Prostate gland (tissue), 2 donors: ENCODE results near the gene NELFB. TPM values are rescaled to one million over a fixed set of nuclear protein-coding genes. Genes with fewer than 3 reads are reported as not detected.

Source experiments
- DNase-seq: peaks from one replicate; pipeline ENCODE4 v3.0.0-alpha.2; 2019; ENCODE audit warnings: low spot score
- H3K27ac ChIP-seq, 2 donors: fragments of 200-600 bp; sonication (generic); 2 replicates each; pipeline ENCODE4 v1.5.1; 2017 to 2019
- H3K27me3 ChIP-seq: fragments of 200-600 bp; sonication (generic); replicated peaks from 2 replicates; pipeline ENCODE4 v1.5.1; 2019; ENCODE audit not compliant: insufficient read depth
- H3K36me3 ChIP-seq, 2 donors: fragments of 200-600 bp; sonication (generic); 1 replicate in 1 of 2; 2 replicates in 1 of 2; pipeline versions ENCODE4 v1.5.1 to v1.8.1; 2017 to 2019
- H3K4me1 ChIP-seq: fragments of 200-600 bp; sonication (generic); replicated peaks from 2 replicates; pipeline ENCODE4 v1.5.1; 2019
- H3K4me3 ChIP-seq, 2 donors: fragments of 200-600 bp; sonication (generic); 2 replicates each; pipeline ENCODE4 v1.5.1; 2017 to 2019
- H3K9me3 ChIP-seq: fragments of 200-600 bp; sonication (generic); 2 replicates; pipeline ENCODE4 v1.5.1; 2017
- POLR2A ChIP-seq: fragments of 450-650 bp; IDR thresholded peaks from one replicate; pipeline ENCODE4 v1.6.1; 2016; ENCODE audit warnings: antibody characterized with exemption, mild to moderate bottlenecking
- POLR2AphosphoS5 ChIP-seq: sonication (generic); formaldehyde crosslinking; IDR thresholded peaks from one replicate; pipeline ENCODE4 v1.6.1; 2017; ENCODE audit warnings: antibody characterized with exemption
- WGBS: methylation state at CpG from one replicate; pipeline ENCODE4 v1.1.5; 2018; 5-methylcytosine and 5-hydroxymethylcytosine counted together
- intact Hi-C: fragments of 100-400 bp; cut with DNase I; formaldehyde crosslinking; loops from one replicate; pipeline ENCODE4 v1.14.2; 2022
- total RNA-seq, 2 donors: library from RNA; depleted of rRNA; stranded (reverse); fragments of >200 nt; gene quantifications; one replicate each; pipeline ENCODE4 v1.1.0, GENCODE V29; 2016
- TF ChIP-seq, protein P1 (sequence below), 4 experiments: fragments of 200-600 bp in 2 of 4; fragments of 450-650 bp in 2 of 4; sonication (generic) in 2 of 4; IDR thresholded peaks; 1 replicate in 3 of 4; 2 replicates in 1 of 4; pipeline ENCODE4 v1.5.1; 2016 to 2019; ENCODE audit warnings: antibody characterized with exemption in 4 of 4, mild to moderate bottlenecking in 2 of 4, moderate library complexity in 2 of 4

Gene NELFB
- total RNA-seq, 2 donors from 2014 or later = 44.9 to 82.1 TPM

GRCh38 chr9:137297966-137298365, 42.8 kb downstream of the NELFB start:
- WGBS = 49% methylated on average over 7 of the region's 7 CpGs
- no peak for DNase-seq
- TF ChIP-seq POLR2AphosphoS5 (no peak), POLR2A (no peak)
- TF ChIP-seq, protein P1, sequence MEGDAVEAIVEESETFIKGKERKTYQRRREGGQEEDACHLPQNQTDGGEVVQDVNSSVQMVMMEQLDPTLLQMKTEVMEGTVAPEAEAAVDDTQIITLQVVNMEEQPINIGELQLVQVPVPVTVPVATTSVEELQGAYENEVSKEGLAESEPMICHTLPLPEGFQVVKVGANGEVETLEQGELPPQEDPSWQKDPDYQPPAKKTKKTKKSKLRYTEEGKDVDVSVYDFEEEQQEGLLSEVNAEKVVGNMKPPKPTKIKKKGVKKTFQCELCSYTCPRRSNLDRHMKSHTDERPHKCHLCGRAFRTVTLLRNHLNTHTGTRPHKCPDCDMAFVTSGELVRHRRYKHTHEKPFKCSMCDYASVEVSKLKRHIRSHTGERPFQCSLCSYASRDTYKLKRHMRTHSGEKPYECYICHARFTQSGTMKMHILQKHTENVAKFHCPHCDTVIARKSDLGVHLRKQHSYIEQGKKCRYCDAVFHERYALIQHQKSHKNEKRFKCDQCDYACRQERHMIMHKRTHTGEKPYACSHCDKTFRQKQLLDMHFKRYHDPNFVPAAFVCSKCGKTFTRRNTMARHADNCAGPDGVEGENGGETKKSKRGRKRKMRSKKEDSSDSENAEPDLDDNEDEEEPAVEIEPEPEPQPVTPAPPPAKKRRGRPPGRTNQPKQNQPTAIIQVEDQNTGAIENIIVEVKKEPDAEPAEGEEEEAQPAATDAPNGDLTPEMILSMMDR (IDR thresholded peaks at IDR 0.05) = no peak
- intact Hi-C loops = loop anchor here (10.0 kb wide), 2 partner anchors 107 to 227 kb away; no protein-coding TSS in a partner anchor
- H3K9me3 ChIP-seq = no peaks in the 10 kb centered on the region
- H3K27me3 ChIP-seq = no peaks in the 10 kb centered on the region
- peak overlapping the region; percentile 78 to 94 for H3K27ac ChIP-seq
- H3K36me3 ChIP-seq = no peaks in the 10 kb centered on the region
- H3K4me3 ChIP-seq = no peak overlapping the region
- H3K4me1 ChIP-seq = peaks cover 18% of the 10 kb centered on the region

DNA sequence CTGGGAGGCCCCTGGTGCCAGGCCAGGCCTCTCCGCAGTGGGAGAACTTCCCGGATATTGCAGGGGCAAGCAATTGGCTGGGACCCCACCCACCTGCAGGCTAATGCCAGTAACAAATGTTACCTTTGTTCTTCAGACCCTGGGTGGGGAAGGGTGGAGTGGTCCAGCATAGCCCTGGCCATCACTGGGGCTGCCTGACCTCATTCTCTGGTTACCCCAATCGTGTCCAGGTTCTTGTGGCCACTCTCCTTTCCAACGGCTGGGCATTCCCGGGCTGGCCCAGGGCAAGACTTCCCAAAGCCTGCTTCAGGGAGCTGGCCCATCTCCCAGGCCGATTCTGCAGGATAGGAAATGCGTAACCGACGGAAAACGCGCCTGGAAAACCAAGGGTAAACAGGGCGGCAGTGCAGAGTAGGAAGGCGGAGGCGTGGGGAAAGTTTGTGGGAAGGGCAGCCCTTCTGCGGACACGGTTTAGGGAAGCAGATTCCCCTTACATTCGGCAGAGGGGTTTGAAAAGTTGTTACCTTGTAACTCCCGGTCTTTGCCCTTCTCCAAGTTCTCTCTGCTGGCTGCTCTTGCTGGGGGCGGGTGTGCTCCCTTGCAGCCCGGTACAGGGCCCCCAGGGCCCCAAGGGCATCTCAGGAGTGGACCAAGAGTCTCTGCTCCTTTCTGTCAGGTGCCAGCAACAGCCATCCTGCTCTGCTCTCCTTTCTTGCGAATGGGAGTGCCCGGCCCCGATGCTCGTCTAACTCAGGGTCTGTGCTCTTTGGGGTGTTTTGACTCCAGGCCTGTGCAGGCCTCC, 43.5 kb downstream of the NELFB start:
- 55% methylated on average over 24 of the region's 24 CpGs for WGBS
- peak overlapping the region; percentile 78 to 94 for H3K27ac ChIP-seq
- intact Hi-C loops = loop anchor here (10.0 kb wide), 2 partner anchors 106 to 226 kb away; no protein-coding TSS in a partner anchor
- no peak for DNase-seq
- no peaks in the 10 kb centered on the region for H3K36me3 ChIP-seq
- peak; percentile 12 for TF ChIP-seq POLR2AphosphoS5
- TF ChIP-seq POLR2A = no peak
- H3K4me1 ChIP-seq = peaks cover 23% of the 10 kb centered on the region
- no peaks in the 10 kb centered on the region for H3K27me3 ChIP-seq
- no peaks in the 10 kb centered on the region for H3K9me3 ChIP-seq
- peak overlapping the region in 1 of 2 donors; percentile 2 for H3K4me3 ChIP-seq

DNA sequence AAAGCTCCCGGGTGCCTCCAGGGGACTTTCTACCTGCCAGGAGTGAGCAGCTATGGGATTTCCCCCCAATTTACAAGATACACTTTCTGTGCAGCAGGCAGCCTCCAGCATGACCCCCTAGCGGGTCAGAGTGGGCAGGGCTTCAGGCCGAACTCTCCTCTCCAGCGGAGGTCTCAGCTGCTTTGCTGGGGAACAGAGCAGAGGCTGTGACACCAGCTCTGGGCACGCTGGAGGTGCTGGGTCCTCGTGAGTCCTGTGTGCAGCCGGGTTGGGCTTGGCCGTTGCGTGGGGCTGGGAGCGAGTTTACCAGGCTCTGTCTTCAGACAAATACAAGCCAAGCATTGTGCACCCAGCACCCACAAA, 44.1 kb downstream of the NELFB start:
- intact Hi-C loops = loop anchor here (10.0 kb wide), 2 partner anchors 106 to 226 kb away; no protein-coding TSS in a partner anchor
- no peak for TF ChIP-seq POLR2A
- no peak for TF ChIP-seq POLR2AphosphoS5
- TF ChIP-seq, protein P1 (IDR thresholded peaks at IDR 0.05) = no peak
- Histone ChIP-seq H3K4me3 (peak overlapping the region in 1 of 2 donors; percentile 2), H3K27ac (peak overlapping the region; percentile 78 to 94), H3K9me3 (no peaks in the 10 kb centered on the region), H3K4me1 (peaks cover 25% of the 10 kb centered on the region), H3K36me3 (no peaks in the 10 kb centered on the region), H3K27me3 (no peaks in the 10 kb centered on the region)
- 53% methylated on average over 10 of the region's 10 CpGs for WGBS
- DNase-seq = no peak

GRCh38 chr9:137299938-137300337, 44.8 kb downstream of the NELFB start:
- no peaks in the 10 kb centered on the region for H3K9me3 ChIP-seq
- no peaks in the 10 kb centered on the region for H3K36me3 ChIP-seq
- peak overlapping the region; percentile 78 to 94 for H3K27ac ChIP-seq
- no peaks in the 10 kb centered on the region for H3K27me3 ChIP-seq
- no peak for DNase-seq
- WGBS = 19% methylated on average over 16 of the region's 16 CpGs
- intact Hi-C loops = loop anchor here (10.0 kb wide), 2 partner anchors 105 to 225 kb away; no protein-coding TSS in a partner anchor
- H3K4me1 ChIP-seq = peaks cover 26% of the 10 kb centered on the region
- H3K4me3 ChIP-seq = peak overlapping the region; percentile 40 to 55
- TF ChIP-seq POLR2A = no peak
- peak; percentile 40 for TF ChIP-seq POLR2AphosphoS5

- DNase-seq = peak; percentile 80
- peak overlapping the region; percentile 78 to 94 for H3K27ac ChIP-seq
- intact Hi-C loops = no loop called here
- peak overlapping the region; percentile 40 to 55 for H3K4me3 ChIP-seq
- H3K9me3 ChIP-seq = no peaks in the 10 kb centered on the region
- TF ChIP-seq POLR2AphosphoS5 (peak; percentile 70), POLR2A (no peak)
- TF ChIP-seq, protein P1 (IDR thresholded peaks at IDR 0.05) = peak in 1 of 4 experiments; percentile 1
- H3K27me3 ChIP-seq = no peaks in the 10 kb centered on the region
- under 1% methylated on average over 25 of the region's 25 CpGs for WGBS
- H3K4me1 ChIP-seq = peaks cover 30% of the 10 kb centered on the region
- H3K36me3 ChIP-seq = no peaks in the 10 kb centered on the region
These were observed 45.5 kb downstream of the NELFB start for GRCh38 chr9:137300567-137301080.
